ENCODE data around the gene TLCD5.

TLCD5 gene

DNA sequence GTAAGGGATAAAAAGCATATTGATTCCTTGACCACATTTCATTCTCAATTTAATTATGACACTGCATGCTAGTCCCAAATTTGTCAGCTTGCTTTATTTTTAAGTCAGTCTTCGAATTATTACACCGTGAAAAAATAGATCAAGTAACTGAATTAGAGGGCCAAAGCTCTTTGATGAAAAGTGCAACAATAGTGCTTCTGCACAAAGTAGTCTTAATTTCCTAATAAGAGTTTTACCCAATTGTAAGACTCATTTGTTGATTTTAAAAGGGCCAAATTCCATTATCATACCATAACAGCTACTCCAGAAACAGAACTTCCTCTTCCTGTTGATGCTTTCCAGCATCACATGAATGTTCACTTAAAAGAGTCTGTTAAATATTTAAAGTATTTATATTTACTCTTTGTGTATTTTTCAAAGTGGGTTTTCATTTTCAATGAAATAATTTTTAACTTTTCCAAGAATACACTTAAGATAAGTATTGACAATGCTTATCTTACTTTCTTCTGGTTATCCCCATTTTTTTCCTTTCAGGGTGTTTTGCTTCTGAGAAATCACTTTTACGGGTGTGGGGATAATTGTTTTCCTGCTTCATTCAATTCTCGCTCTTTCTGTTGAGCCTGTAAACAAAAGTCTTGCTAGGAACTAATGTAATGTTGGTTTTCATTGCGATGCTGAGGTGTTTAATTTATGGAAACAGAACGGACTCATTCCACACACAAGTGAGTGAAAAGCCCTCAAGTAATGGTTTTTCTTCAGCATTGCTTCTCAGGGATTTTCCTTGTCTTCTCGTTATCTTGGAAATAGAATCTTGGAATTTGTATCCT lies 13.2 kb downstream of the TLCD5 start:
- DNase-seq, result no peak

DNA sequence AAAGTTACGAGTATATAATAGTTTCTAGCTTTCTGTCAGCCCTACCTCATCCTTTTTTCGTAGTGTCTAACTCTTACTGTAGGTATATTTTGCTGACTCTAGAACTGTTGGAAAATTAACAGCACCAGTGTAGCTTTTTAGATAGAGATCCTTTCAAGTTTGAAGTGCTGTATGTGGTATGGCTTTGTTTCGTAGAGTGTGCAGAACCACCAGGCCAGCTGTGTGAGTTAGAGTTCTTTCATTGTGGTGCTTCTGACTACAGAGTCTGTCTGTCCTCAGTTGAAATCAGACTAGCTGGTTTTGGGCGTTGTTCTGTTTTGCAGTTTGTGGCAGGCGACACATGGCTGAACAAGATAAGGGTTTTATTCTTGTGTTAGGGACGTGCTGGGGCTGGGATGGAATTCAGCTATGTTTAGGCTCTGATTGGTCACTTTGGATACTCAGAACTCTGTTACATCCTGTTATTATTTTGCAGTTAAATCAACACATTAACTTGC lies 14.3 kb downstream of the TLCD5 start:
- no peak for DNase-seq

DNA sequence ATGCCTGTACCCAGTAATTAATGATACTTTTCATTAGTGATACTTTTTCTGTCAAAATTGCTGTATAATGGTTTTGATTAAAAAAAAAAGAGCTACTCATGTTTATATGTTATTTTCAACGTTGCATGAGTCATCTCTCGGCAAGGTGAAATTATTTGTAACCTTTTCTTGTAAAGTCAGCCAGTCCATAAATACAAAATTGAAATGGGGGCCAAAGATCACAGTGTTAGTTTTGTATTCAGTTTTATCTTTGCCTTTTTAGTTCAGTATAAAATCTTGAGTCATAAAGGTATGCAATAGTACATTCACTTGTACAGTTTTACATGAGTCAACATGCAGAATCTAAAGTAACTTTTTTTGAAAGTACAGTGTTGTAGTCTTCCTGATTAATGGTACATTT lies 15.4 kb downstream of the TLCD5 start:
- DNase-seq, result no peak

DNA sequence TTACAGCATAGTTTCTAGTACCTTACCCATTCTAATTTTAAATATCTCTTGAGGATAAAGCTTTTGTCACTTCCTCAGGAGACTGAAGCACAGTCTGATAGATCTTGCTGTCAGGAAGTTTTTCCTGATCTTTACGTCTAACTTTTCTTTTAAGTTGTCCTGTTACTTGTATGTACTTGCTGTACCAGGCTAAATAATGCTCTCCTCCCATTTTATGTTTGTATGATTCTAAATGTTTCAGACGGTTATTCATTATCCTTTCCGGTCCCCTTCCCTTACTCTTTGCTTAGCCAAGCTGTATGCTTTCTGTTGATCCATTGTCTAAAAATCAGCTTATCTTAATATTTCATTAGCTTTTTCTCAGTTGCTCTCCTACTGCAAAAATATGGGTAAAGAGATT lies 17.1 kb downstream of the TLCD5 start:
- no peak for DNase-seq

DNA sequence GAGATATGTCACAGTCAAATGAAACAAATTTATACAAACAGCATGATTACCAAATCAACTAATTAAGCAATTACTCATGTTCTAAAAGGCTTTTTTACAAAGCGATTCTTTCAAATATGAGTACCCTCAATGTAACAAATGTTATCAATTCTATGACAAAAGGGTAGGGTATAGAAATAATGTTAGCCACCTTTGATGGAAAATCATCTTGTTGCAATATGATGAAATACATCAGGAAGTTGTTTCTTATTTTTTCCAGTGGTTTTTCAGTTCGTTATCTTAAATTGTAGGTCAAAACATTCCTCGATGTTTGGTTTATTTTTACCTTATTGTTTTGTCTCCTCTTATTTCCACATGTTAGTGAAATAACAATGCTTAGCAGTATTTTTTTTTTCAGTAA lies 17.6 kb downstream of the TLCD5 start:
- DNase-seq, result no peak

DNA sequence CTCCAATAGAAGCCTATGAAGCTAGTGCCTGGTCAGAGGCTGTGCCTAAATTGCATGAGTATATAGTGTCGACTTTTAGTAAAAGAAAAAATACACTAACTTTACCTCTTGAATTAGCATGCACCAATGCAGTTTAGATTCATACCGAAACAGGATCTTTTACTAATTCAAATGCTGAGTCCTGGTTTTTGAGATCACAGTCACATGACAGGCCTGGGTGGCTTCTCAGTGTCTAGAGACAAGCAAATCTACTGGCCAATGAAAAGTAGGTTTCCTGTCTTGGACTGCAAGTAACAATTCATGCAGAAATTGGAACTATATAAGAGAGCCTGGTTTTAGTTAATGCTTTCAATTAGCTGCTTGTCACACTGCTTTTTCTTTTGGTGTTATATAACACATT lies 18.3 kb downstream of the TLCD5 start:
- no peak for DNase-seq

DNA sequence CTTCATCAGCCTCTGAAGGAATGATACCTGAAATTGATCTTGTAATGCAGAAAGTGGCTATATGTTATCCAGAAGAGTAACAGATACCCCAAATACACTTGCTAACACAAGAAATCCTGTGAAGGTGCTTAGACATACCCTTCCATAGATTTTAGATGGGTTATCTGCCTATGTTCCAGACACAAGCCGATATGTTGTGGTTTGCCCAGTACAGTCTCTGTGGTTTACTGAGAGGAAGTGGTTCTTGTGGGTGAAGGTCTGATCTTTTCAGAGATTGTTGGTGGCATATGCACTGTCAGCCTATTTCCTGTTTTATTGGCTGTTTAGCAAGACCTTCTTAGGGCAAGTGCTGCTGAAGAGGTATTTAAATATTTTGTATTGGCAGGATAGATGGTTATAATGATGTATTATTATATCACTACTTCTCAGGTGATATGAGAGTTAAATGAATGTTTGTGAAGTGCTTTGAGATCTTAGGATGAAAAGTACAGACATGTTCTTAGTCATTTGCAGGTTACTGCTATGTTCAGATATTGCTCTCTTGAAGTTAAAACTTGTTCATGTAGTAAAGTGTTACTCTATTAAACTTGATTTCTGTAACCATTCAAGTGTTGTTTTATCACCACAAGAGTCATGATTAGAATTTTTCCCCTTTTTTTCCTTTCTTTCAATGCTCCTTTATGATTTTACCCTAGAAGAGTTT lies 19.4 kb downstream of the TLCD5 start:
- peak; percentile 45 for DNase-seq

DNA sequence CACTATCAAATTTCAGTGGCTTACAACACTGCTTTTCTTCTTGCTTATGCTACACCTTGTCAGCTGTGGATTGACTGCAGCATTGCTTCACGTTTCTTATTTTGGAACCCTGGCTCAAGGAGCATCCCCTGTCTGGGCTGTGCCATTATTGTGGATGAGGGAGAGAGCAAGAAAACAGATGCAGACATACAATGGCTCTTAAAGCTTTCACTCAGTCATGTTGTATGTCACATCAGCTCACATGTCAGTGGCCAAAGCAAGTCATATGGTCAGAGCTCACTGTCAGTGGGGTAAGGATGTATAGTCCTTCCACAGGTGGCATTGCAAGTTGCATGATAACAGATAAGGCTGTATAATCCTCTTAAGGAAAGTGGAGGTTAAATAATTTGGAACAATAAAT lies 21.1 kb downstream of the TLCD5 start:
- no peak for DNase-seq

DNA sequence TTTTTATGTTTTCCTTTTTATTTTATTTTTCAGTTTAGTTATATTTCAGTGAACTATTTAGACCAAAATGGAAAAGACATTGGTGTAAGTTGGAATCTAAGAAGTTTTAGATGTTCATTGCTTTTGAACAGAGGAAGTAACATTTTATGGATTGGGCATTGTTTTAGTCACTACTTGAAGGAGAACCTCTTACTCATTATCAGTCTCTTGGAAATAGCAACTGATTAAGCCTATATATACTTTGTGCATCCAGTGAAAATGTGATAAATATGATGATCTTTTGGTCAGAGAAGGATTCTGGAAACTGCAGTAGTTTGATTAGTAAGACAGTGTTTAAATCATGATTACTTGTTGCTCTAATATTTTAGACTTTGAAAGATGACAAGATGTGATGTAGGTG lies 25.5 kb downstream of the TLCD5 start:
- DNase-seq, result no peak

DNA sequence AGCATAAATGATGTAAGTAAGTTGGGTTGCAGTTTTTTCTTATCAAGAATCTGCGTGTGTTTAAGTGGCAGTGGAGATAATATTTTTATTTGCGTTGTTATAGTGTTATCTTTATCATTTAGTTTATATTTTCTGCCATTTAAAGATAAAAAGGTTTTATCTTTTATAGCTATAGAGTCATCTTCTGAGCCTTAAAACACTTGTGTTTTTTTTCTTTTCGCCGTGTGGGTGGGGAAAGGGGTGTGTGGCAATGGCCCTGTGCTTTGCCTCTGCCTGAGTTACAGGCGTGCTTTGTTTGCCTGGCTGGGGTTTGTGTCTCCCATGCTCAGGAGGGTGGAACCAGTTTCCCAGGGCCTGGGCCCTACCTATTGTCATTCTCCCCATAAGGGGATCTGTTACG lies 27.3 kb downstream of the TLCD5 start:
- no peak for DNase-seq

DNA sequence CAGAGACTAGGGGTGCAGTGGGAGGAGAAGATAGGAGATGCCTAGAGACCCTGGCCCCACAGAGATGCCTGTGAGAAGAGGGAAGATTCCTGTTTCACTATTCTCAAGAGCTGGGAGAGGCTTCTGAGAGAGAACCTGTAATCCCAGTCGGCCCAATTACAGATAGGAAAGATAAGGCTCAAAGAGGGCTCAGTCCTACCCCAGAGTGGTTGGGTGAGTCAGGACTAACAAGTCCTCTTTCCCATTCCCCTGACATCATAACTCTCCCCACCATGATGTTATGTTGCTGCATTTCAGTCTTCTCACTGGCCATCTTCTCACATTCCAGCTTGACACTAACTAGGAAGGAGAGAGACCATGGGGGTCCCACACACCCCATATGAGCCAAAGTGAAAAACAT lies 29.0 kb downstream of the TLCD5 start:
- no peak for DNase-seq

DNA sequence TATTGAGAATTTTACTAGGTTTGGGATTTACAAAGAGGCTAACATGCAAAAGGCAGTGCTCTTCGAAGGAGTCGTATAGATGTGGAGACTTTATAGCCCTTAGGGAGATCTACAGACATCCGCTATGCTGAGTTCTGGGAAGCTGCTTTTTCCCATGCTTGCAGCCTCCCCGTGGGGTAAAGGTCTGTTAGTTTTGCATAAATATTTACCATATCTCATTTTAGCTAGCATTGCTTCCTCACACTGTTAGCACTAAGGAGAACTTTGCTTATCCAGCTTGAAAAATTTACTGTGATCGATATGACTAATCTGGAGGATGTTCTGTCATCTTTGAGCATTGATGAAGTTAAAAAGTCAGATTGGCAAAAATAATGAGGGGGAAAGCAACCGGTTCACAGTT lies 29.7 kb downstream of the TLCD5 start:
- DNase-seq, result no peak

DNA sequence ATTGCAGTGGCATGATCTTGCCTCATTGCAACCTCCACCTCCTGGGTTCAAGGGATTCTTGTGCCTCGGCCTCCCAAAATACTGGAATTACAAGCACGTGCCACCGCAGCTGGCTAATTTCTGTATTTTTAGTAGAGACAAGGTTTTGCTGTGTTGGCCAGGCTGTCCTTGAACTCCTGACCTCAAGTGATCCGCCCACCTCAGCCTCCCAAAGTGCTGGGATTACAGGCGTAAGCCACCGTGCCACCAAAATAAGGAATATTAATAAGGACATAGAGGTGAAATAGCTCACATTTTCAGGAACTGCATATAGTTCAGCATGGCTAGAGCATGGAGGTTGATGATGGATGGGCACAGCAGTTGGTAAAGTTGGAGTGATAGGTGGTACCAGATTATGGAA lies 32.5 kb downstream of the TLCD5 start:
- DNase-seq, result no peak

DNA sequence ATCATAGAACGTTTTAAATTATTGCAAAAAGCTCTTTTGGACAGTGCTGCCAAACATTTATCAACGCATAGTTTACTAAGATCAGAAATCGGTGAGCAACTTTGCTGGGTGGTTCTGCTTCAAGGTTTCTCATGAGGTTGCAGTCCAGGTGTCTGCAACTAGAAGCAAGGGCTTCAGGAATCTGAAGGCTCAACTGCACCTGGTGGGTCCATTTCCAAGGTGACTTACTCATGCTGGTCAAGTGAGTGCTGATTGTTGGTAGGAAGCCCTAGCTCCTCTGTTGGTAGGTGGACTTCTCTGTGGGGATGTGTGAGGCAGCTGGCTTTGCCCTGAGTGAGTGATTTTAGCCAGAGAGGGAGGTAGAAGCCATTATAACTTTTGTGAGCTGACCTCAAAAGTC lies 33.6 kb downstream of the TLCD5 start:
- DNase-seq, result no peak

DNA sequence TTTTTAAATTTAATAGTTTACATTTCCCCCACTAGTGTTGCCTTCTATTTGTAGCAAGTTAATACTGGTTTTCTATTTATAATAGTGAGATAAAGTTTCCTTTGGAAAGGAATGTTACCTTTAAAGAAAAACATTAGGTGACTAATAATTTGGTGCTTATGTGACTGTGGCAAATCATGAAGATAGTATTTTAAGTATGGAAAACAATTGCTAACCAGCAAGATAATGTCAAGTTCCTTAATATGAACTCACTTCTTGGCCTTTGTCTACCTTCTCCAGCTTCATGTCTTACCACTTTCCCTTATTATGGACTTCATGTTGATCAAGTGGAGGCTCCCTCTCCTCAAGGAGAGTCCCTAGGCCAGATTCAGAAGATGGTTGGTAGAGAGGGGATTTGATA lies 38.3 kb downstream of the TLCD5 start:
- DNase-seq, result no peak

DNA sequence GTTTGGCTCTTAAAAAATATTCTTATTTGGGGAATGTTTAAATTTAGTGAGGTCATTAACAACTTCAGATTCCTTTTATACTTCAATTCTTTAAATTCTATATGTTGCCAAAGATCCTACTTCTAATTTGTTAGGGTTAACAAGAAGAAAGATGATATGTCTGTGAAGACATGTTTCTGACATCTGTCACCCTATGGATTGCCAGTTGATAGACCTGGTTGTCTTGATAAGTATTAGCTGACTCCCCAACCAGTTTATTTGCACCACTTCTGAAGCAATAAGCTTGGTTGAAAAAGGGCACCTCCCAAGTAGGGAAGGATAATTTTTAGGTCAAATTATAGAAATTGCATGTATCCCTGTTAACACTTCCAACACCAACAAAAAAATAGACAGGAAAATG lies 40.4 kb downstream of the TLCD5 start:
- DNase-seq, result no peak

DNA sequence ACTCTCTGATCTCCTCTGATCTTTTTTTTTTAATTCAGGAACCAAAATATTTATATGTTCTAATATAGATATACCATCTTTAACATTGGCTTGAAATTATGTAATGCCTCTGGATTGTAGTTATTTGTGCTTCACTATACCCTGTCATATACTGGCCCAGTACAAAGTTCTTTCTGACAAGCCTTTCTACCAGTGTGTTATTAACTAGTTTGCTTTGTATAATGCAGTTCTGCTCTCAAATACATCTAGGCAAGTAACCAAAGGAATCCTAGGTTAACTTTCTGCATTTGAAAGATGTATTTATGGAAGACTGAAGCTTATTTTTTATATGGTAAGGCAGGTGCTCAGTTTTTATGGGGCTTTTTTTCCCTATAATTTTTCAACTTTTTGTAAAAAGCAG lies 47.2 kb downstream of the TLCD5 start:
- no peak for DNase-seq

DNA sequence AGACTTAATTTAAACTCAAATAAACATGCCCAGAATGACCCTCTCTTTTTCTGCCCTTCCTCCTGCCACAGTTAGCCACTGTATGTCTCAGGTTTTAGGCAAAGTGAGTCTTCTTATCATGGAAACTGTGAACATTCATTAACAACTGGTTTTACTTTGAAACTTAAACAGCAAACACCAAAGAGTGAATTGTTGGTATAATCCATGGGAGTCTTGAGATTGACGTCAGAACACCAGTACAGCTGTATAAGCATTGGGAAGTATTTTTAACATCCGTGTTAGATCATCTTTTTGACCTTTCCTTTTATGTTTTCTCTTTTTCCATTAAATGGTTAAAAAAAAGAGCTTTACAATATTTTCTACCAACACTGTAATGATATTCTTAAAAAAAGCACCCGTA lies 50.0 kb downstream of the TLCD5 start:
- no peak for DNase-seq

DNA sequence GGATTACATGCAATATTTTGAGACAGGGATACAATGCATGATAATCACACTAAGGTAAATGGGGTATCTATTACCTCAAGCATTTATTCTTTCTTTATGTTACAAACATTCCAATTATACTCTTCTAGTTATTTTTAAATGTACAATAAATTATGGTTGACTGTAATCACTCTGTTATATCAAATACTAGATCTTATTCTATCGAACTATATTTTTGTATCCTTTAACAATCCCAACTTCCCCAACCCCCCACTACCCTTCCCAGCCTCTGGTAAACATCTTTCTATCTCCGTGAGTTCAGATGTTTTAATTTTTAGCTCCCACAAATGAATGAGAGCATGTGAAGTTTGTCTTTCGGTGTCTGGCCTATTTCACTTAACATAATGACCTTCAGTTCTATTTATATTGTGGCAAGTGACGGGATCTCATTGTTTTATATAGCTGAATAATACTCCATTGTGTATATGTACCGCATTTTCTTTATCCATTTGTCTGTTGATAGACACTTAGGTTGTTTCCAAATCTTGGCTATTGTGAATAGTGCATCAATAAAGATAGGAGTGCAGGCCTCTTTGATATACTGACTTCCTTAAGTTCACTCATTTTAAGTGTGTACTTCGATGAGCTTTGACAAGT lies 51.6 kb downstream of the TLCD5 start:
- no peak for DNase-seq

DNA sequence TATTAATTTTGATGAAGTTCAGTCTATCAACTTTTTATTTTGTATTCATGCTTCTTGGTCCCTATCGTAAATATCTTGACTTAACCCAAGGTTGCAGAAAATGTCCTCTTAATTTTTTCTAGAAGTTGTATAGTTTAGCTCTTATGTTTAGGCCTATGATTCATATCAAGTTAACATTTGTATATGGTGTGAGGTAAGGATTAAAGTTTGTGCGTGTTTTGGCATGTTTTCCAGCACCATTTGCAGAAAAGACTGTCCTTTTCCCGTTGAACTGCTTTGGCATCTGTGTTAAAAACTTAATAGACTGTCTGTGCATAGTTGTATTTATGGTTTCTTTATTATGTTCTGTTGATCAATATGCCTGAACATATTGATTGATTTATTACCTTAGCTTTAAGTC lies 53.4 kb downstream of the TLCD5 start:
- DNase-seq, result no peak

DNA sequence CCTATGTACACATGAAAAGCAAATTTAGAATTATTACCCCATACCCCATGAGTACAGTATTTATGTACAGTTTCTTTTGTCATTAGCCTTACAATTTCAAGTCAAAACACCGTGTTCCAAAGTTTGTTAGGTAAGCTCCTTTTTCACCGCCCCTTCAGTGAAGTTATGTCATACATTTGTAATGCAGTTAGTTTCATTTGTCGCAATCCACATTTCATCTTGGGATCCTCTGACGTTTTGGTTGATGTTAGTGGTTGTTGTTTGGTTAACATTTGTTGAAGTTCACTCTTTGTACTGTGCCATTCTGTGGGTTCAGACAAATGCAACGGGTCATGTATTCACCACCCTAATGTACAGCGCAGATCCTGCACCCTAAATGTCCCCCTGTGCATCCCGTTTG lies 56.3 kb downstream of the TLCD5 start:
- no peak for DNase-seq
